GM12865 (cell line): ENCODE measurements around the gene RPL10A.

Experiments
- DNase-seq: peaks from one replicate; pipeline ENCODE4 v3.0.0; 2010; ENCODE audit warnings: low read depth
- H3K4me3 ChIP-seq: 2 replicates; pipeline ENCODE4 v1.5.1; 2011; ENCODE audit warnings: mild to moderate bottlenecking, low read depth, low read length, control low read depth
- TF ChIP-seq, protein P1 (sequence below): IDR thresholded peaks from 2 replicates; pipeline ENCODE4 v1.5.1; 2011; ENCODE audit warnings: low read length, control low read depth, low read depth, inconsistent platforms; ENCODE audit not compliant: insufficient read depth; ENCODE audit errors: missing control alignments

Gene RPL10A

DNA sequence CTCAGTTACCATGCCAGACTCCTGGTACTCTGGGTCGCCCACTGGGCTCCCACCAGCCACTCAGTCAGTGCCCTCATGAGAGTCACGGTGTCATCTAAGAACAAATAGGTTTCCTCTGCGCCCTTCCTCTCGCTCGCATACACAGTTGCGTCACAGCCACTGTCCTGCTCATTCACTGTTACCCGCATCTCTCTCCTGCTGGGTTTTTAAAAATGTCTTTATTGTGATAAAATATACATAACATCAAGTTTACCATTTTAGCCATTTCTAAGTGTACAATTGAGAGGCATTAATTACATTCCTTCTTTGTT, 24.7 kb downstream of the RPL10A start:
- no peak overlapping the region for H3K4me3 ChIP-seq
- TF ChIP-seq, protein P1, sequence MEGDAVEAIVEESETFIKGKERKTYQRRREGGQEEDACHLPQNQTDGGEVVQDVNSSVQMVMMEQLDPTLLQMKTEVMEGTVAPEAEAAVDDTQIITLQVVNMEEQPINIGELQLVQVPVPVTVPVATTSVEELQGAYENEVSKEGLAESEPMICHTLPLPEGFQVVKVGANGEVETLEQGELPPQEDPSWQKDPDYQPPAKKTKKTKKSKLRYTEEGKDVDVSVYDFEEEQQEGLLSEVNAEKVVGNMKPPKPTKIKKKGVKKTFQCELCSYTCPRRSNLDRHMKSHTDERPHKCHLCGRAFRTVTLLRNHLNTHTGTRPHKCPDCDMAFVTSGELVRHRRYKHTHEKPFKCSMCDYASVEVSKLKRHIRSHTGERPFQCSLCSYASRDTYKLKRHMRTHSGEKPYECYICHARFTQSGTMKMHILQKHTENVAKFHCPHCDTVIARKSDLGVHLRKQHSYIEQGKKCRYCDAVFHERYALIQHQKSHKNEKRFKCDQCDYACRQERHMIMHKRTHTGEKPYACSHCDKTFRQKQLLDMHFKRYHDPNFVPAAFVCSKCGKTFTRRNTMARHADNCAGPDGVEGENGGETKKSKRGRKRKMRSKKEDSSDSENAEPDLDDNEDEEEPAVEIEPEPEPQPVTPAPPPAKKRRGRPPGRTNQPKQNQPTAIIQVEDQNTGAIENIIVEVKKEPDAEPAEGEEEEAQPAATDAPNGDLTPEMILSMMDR: no peak
- DNase-seq: no peak

DNA sequence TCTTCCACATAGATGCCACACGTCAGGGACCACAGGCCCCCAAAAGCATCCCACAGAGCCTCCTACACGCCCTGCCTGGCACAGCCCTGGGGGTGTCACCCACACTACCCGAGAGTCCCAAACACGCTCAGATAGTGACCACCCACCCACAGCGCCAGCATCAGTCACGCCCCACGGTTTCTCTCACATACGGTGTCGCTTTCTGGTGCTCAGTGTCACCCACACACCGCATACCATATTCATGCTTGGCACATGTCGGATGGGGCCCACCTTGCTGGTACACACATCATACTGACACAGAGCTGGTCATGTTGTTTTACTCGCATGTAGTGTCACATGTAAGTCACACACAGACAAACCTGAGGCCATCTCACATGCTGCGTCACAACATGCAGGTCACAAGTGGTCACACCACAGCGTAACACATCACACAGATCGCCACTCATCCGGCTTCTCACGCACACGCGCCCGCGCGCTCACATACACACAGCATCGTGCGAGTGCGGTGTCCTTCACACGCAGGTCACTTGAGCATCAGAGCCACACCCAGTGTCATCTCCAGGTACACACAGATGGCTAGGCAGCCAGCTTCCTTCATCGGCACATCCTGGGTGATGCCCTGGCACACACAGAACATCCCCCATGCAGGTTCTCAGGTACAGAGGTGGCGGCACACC, 25.2 kb downstream of the RPL10A start:
- TF ChIP-seq, protein P1: no peak

GRCh38 chr6:35494161-35494563, 26.0 kb downstream of the RPL10A start:
- TF ChIP-seq, protein P1: no peak
- no peak overlapping the region for H3K4me3 ChIP-seq
- no peak for DNase-seq

More for the DNA sequence above, 25.2 kb downstream of the RPL10A start:
- no peak for DNase-seq
- H3K4me3 ChIP-seq: no peak overlapping the region

DNA sequence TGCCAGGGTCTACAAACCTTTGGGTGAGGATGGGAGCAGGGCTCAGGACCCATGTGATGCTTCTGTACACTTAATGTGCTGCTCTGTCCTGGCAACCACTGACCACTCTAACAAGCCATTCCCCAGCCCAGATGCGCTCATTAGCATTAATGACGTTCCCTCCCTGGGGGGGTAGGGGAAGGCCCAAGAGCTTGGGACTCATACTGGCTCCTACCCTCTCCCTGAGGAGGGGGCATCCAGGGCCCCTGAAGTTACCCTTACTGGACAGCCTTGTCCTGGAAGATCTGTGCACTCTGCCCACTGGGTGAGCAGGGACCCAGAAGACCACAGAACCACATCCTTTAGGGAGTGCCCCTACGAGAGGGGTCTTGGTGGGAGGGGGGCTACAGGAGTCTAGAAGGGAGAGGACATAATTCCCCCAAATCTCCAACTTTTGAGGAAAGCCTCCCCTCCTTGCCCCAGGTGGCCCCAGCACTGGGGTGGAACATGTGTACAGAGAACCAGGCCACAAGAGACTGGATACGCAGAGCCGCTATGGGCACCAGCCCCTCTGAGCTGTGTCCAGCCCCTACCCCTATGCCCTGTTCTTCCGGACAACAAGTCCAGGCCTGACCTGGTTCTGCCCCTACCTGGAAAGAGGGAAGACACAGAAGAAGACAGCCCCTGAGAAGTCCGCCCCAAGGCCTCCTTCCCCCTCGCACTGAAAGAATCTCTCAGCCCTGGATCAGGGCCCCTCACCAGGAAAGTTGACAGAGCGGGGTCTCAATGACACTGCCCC, 27.2 kb downstream of the RPL10A start:
- TF ChIP-seq, protein P1: no peak
- no peak for DNase-seq
- no peak overlapping the region for H3K4me3 ChIP-seq

DNA sequence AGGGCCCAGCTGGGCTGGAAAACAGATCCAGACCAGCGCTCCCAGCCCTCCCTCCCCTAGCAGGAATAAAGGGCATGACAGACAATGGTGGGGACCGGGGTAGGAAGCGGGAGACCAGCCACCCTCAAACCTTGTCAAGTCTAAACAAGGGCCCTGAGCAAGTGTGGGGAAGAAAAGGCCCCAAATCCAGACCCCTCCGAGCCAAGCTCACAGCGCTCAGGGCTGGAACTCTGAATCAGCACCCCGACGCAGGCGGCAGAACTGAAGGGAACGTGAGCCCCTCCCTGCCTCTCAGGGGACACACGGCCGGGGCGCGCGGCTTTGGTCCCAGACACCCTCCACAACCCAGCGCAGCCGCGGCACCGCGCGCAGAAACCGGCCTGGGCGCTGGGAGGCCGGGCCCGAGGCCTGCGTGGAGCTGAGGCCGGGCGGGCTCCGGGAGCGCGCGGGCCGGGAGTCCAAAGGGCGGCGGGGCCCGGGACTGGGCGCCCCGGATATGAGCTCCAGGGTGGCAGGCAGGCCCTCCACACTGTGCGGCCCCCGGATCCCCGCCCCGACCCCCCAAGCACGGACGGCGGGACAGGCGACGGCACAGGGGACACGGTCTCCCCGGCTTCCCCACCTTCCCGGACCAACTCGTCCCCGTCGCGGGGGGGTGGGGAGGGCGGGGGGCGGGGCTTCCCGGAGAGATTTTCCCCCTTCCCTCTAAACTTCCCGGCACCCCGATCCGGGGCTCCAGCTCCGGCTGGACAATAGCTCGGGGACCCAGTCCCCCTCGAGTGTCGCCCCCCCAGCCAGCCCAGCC, 28.0 kb downstream of the RPL10A start:
- TF ChIP-seq, protein P1: no peak
- DNase-seq: no peak
- peak overlapping the region; percentile 35 for H3K4me3 ChIP-seq

DNA sequence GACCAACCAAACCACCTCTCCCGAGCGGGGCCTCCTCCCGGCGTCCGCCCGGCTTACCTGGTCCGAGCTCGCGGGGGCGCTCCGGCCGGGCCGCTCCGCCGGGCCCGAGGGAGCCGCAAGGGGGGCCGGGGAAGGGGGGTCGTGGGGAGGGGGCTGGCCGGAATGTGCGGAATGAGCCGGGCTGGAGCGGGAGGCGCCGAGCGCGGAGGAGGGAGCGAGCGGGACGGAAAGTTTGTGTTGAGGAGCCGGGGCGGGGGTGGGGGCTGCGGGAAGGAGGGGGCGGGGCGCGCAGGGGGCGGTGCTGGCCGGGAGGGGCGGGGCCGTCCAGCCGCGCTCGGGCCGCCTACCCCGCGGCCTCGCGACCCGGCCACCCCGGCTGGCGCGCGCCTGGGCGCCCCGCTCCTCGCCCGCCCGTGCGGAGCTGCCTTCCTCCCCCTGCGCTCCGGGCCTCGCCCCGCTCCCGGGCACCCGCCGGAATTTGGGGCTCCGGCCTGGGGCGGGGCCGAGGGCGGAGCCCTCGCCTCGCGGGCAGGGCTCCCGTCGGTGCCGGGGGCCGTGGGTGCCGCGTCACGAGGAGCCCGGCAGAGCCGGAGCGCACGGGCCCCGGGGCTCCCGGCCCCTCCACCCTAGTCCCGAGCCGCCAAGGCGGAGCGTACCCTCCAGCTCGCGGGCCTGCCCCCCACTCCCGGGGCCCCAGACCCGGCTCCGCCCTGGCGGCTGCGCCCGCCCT, 28.8 kb downstream of the RPL10A start, which contains the start of gene TEAD3:
TSS of gene TEAD3 (minus strand) at position 239 of the 730 bp plus-strand sequence.
- H3K4me3 ChIP-seq: peak within 1 kb of the TSS; percentile 58
- DNase-seq: peak; percentile 31
- TF ChIP-seq, protein P1: no peak
